Aorta (tissue), 5 donors: ENCODE measurements around the gene COMMD4. TPM values are rescaled to one million over a fixed set of nuclear protein-coding genes. Genes with fewer than 3 reads are reported as not detected.

Source experiments
- ATAC-seq: fragments of 200-7000 bp; cut with Tn5 transposase; one replicate; pipeline ENCODE4 v1.9.1; 2022; ENCODE audit warnings: moderate library complexity; ENCODE audit not compliant: low FRiP score
- DNase-seq, 2 donors: peaks; one replicate each; pipeline ENCODE4 v3.0.0-alpha.2; 2020
- H3K27ac ChIP-seq, 2 donors: one replicate each; pipeline ENCODE4 v1.5.1; 2013; ENCODE audit warnings: low read length in 2 of 2, mild to moderate bottlenecking in 2 of 2, moderate library complexity in 2 of 2, control low read depth in 1 of 2, inconsistent platforms in 1 of 2, low read depth in 1 of 2
- H3K27me3 ChIP-seq, 2 donors: one replicate each; pipeline ENCODE4 v1.6.1; 2013; ENCODE audit warnings: control low read depth in 1 of 2, low read length in 1 of 2, mild to moderate bottlenecking in 1 of 2, moderate library complexity in 1 of 2; ENCODE audit not compliant: insufficient read depth in 2 of 2, control insufficient read depth in 1 of 2
- H3K36me3 ChIP-seq, 2 donors: one replicate each; pipeline ENCODE4 v1.6.1; 2013; ENCODE audit warnings: control low read depth in 1 of 2, low read length in 1 of 2, mild to moderate bottlenecking in 1 of 2; ENCODE audit not compliant: insufficient read depth in 2 of 2, control insufficient read depth in 1 of 2
- H3K4me1 ChIP-seq, 2 donors: one replicate each; pipeline ENCODE4 v1.6.1; 2013; ENCODE audit warnings: low read length in 2 of 2, control low read depth in 1 of 2, mild to moderate bottlenecking in 1 of 2, moderate library complexity in 1 of 2; ENCODE audit not compliant: insufficient read depth in 2 of 2, control insufficient read depth in 1 of 2
- H3K4me3 ChIP-seq, 2 donors: one replicate each; pipeline ENCODE4 v1.5.1; 2013; ENCODE audit warnings: low read length in 2 of 2, control low read depth in 1 of 2, mild to moderate bottlenecking in 1 of 2
- H3K9me3 ChIP-seq: one replicate; pipeline ENCODE4 v1.6.1; 2013; ENCODE audit warnings: mild to moderate bottlenecking, low read length; ENCODE audit not compliant: control insufficient read depth
- WGBS, 2 donors: extraction: QIAGEN DNeasy Blood & Tissue Kit; methylation state at CpG; one replicate each; pipeline ENCODE4 v1.1.7; 2013; 5-methylcytosine and 5-hydroxymethylcytosine counted together
- intact Hi-C, 2 donors: fragments of 100-400 bp; cut with DNase I; formaldehyde crosslinking; loops; one replicate each; pipeline versions ENCODE4 v1.14.2 to v1.15.0; 2022
- polyA plus RNA-seq, 2 donors: library from polyadenylated mRNA; stranded (reverse); fragments of 200-250 nt; gene quantifications; one replicate each; pipeline ENCODE4 v1.2.3, GENCODE V29; 2013
- total RNA-seq, 2 donors: library from RNA; stranded (reverse); fragmentation: NEBNext Ultra II Directional; extraction: Animal tissue kit (Norgen Biotek cat#: 25700); gene quantifications; one replicate each; pipeline ENCODE4 v1.2.1, GENCODE V29; 2021
- donor health status: healthy with polysubstance abuse.
- donor health status: Bipolar disorder and iron deficiency.
- donor health status: DM: no; HTN: no; CAD: no.
- donor health status: DM: no; HTN: no; CAD: no.
- donor health status: DM: yes; HTN: yes; CAD: no.

The COMMD4 gene
- total and polyA plus RNA-seq, 4 donors, result 27.0 to 136 (median 39.2) TPM

DNA sequence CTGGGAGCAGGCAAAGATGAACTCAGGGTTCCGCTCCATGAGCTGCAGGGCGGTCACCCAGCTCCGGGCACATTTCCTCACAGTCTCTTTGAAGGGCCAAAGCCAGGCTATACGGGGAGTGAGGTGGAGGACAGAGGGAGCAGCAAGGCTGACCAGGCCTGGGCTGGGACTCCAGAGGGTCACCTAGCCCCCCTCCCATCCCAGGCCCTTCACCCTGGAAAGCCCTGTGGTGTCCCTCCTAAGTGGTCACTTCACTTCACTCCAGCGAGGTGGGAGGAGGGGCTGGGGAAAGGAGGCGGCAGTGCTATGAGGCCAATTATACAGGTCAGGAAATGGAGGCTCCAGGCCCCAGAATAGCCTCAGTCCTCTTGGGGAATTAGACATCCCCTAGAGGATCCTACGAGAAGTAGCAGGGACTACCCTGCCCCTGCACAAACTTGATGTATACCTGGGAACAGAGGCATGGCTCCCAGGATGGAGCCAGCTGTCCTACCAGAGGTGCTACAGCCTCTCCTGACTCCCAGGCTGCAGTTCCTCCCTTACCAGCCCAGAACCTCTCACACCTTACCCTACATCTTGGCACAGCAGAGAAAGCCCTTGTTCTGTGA, 26.9 kb downstream of the COMMD4 start:
- no peak overlapping the region for H3K27ac ChIP-seq
- ATAC-seq, result no peak
- intact Hi-C loops, result loop anchor here in 1 of 2 donors (10.0 kb wide), 1 partner anchor 262 kb away; the partner anchor contains the start of gene SNUPN
- no peaks in the 10 kb centered on the region for H3K27me3 ChIP-seq
- H3K36me3 ChIP-seq, result peaks cover 0 to 7% of the 10 kb centered on the region in 2 donors
- no peaks in the 10 kb centered on the region for H3K9me3 ChIP-seq
- WGBS, 2 donors, result 83 to 84% methylated on average over 7 of the region's 7 CpGs
- H3K4me3 ChIP-seq, result no peak overlapping the region
- DNase-seq, result no peak
- no peaks in the 10 kb centered on the region for H3K4me1 ChIP-seq

DNA sequence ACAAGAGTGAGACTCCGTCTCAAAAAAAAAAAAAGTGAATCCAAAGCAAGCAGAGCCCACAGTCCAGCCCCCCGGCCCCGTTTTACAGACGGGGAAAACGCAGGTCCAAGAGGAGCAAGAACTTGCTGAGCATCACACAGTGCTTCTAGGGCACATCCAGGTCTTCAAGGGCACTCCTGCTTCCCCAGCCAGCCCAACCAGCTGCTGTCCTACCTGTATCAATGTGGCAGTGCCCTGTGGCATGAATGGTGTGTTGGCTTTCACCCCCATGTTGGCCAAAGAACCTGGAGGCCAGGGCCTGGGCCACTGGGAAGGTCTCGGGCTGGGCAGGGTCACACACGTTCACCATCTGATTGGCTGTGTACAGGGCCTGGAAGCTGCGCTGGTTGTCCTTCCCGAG, 27.9 kb downstream of the COMMD4 start:
- H3K27me3 ChIP-seq, result no peaks in the 10 kb centered on the region
- H3K4me3 ChIP-seq, result no peak overlapping the region
- ATAC-seq, result no peak
- DNase-seq, result no peak
- intact Hi-C loops, result loop anchor here in 1 of 2 donors (10.0 kb wide), 1 partner anchor 261 kb away; the partner anchor contains the start of gene SNUPN
- 89% methylated on average over 9 of the region's 9 CpGs for WGBS, 2 donors
- H3K9me3 ChIP-seq, result no peaks in the 10 kb centered on the region
- no peak overlapping the region for H3K27ac ChIP-seq
- peaks cover 0 to 4% of the 10 kb centered on the region in 2 donors for H3K36me3 ChIP-seq
- H3K4me1 ChIP-seq, result no peaks in the 10 kb centered on the region

GRCh38 chr15:75364881-75365280, 29.0 kb downstream of the COMMD4 start:
- Histone ChIP-seq H3K36me3 (peaks cover 0 to 4% of the 10 kb centered on the region in 2 donors), H3K4me1 (no peaks in the 10 kb centered on the region), H3K9me3 (no peaks in the 10 kb centered on the region), H3K4me3 (no peak overlapping the region), H3K27ac (no peak overlapping the region), H3K27me3 (no peaks in the 10 kb centered on the region)
- intact Hi-C loops, result loop anchor here (5.0 to 10.0 kb wide), 2 partner anchors 87 to 260 kb away; partner anchors contain the start of genes SIN3A (in 1 of the 2) and SNUPN (in 1 of the 2)
- ATAC-seq, result no peak
- 92% methylated on average over 6 of the region's 6 CpGs for WGBS, 2 donors
- DNase-seq, result no peak

DNA sequence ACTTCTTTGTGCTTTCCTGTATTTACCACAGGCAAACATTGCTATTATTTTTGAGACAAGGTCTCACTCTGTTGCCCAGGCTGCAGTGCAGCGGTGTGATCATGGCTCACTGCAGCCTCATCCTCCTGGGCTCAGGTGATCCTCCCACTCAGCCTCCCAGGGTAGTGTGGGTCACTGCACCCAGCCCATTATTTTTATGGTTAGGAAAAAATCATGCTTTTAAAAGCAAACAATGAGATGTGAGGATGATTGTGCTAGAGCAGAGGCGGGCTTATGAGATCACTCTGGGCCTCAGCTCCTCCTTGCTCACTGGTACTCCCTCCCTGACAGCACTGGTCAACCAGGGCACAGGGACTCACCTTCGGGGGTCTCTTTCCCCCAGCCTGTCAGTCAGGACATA, 30.3 kb downstream of the COMMD4 start:
- ATAC-seq (no peak), DNase-seq (no peak)
- Histone ChIP-seq H3K27me3 (no peaks in the 10 kb centered on the region), H3K9me3 (no peaks in the 10 kb centered on the region), H3K36me3 (peaks cover 0 to 3% of the 10 kb centered on the region in 2 donors), H3K27ac (no peak overlapping the region), H3K4me1 (no peaks in the 10 kb centered on the region), H3K4me3 (no peak overlapping the region)
- WGBS, 2 donors, result 92 to 94% methylated on average over 3 of the region's 3 CpGs
- intact Hi-C loops, result loop anchor here (2.0 to 10.0 kb wide), 3 partner anchors 86 to 259 kb away; partner anchors contain the start of genes SNUPN (in 2 of the 2) and SIN3A (in 1 of the 2)

GRCh38 chr15:75367006-75367405, 31.1 kb downstream of the COMMD4 start:
- Histone ChIP-seq H3K36me3 (peaks cover 0 to 4% of the 10 kb centered on the region in 2 donors), H3K9me3 (no peaks in the 10 kb centered on the region), H3K4me1 (no peaks in the 10 kb centered on the region), H3K27ac (peak overlapping the region in 1 of 2 donors; percentile 29), H3K4me3 (no peak overlapping the region), H3K27me3 (no peaks in the 10 kb centered on the region)
- intact Hi-C loops, result loop anchor here (2.0 to 10.0 kb wide), 3 partner anchors 85 to 258 kb away; partner anchors contain the start of genes SNUPN (in 2 of the 2) and SIN3A (in 1 of the 2)
- ATAC-seq (no peak), DNase-seq (no peak)

DNA sequence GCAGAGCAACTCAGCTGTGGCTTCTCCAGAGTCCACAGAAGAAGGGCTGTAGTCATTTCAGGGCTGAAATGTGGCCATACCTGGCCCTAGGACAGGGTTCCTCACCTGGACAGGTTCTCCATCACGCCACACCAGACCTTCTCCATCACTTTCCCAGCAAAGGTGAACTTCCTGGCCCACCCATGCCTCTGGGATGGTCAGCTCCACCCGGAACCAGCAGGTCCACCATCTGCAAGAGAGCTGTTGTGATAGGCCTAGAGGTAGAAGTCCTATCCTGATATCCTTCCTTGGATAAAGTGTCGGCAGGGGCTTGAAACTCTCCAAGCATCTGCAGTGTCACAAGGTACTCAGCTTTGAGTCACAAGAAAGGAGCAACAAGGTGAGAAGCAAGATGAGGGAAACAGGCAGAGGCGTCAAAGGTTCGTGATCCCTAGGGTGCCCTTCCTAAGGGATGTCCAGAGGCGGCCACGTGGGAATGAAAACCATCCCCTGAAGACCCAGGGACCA, 31.6 kb downstream of the COMMD4 start:
- intact Hi-C loops, result loop anchor here (2.0 to 10.0 kb wide), 3 partner anchors 85 to 257 kb away; partner anchors contain the start of genes SNUPN (in 2 of the 2) and SIN3A (in 1 of the 2)

GRCh38 chr15:75367913-75368688, 32.2 kb downstream of the COMMD4 start, which contains the start of gene MAN2C1:
MAN2C1 (minus strand) TSS chr15:75368607; CDS start chr15:75368583, 24 bp downstream.
- Histone ChIP-seq H3K36me3 (peaks cover 0 to 4% of the 10 kb centered on the region in 2 donors), H3K27ac (peak within 1 kb of the TSS; percentile 1 to 90)
- WGBS, 2 donors, result 1% methylated on average over 55 to 67 of the region's 67 CpGs

More for the DNA sequence above, 31.6 kb downstream of the COMMD4 start:
- no peak for ATAC-seq
- Histone ChIP-seq H3K4me1 (no peaks in the 10 kb centered on the region), H3K9me3 (no peaks in the 10 kb centered on the region), H3K4me3 (no peak overlapping the region), H3K27me3 (no peaks in the 10 kb centered on the region), H3K36me3 (peaks cover 0 to 4% of the 10 kb centered on the region in 2 donors), H3K27ac (peak overlapping the region in 1 of 2 donors; percentile 29)
- DNase-seq, result no peak
- WGBS, 2 donors, result 31 to 35% methylated on average over 7 of the region's 7 CpGs

GRCh38 chr15:75368689-75369239, 32.9 kb downstream of the COMMD4 start:
- peak overlapping the region; percentile 1 to 90 for H3K27ac ChIP-seq
- H3K27me3 ChIP-seq, result no peaks in the 10 kb centered on the region
- DNase-seq (no peak), ATAC-seq (peak; percentile 28)
- 1 to 3% methylated on average over 23 of the region's 23 CpGs for WGBS, 2 donors
- no peaks in the 10 kb centered on the region for H3K4me1 ChIP-seq
- peak overlapping the region; percentile 43 to 59 for H3K4me3 ChIP-seq
- intact Hi-C loops, result loop anchor here (5.0 to 10.0 kb wide), 2 partner anchors 84 to 256 kb away; partner anchors contain the start of genes SIN3A (in 1 of the 2) and SNUPN (in 1 of the 2)
- H3K36me3 ChIP-seq, result peaks cover 0 to 4% of the 10 kb centered on the region in 2 donors
- no peaks in the 10 kb centered on the region for H3K9me3 ChIP-seq

More at GRCh38 chr15:75367913-75368688, 32.2 kb downstream of the COMMD4 start, which contains the start of gene MAN2C1:
- intact Hi-C loops, result loop anchor here (2.0 to 10.0 kb wide), 3 partner anchors 84 to 257 kb away; partner anchors contain the start of genes SNUPN (in 2 of the 2) and SIN3A (in 1 of the 2)
- Histone ChIP-seq H3K4me3 (peak within 1 kb of the TSS; percentile 59 to 70), H3K27me3 (no peaks in the 10 kb centered on the region), H3K4me1 (no peaks in the 10 kb centered on the region), H3K9me3 (no peaks in the 10 kb centered on the region)
- peak; percentile 96 for ATAC-seq
- peak; percentile 96 to 98 for DNase-seq
